Ovary (tissue), 9 donors: ENCODE data around the gene SLC41A3. TPM values are rescaled to one million over a fixed set of nuclear protein-coding genes. Genes with fewer than 3 reads are reported as not detected.

ENCODE experiments used
- DNase-seq, 5 donors: peaks; one replicate each; pipeline ENCODE4 v3.0.0-alpha.2; 2019 to 2020
- H3K27ac ChIP-seq, 2 donors: fragments of 200-600 bp; one replicate each; pipeline versions ENCODE4 v1.5.1 to v1.8.0; 2019 to 2022
- H3K27me3 ChIP-seq: fragments of 200-600 bp; one replicate; pipeline ENCODE4 v1.8.0; 2022
- H3K36me3 ChIP-seq: fragments of 200-600 bp; sonication (generic); one replicate; pipeline ENCODE4 v1.5.1; 2019
- H3K4me1 ChIP-seq: one replicate; pipeline ENCODE4 v1.8.1; 2013; ENCODE audit warnings: mild to moderate bottlenecking, moderate library complexity; ENCODE audit not compliant: insufficient read depth
- H3K4me3 ChIP-seq: fragments of 200-600 bp; sonication (generic); one replicate; pipeline ENCODE4 v1.5.1; 2017
- H3K9me3 ChIP-seq, 2 donors: fragments of 200-600 bp in 1 of 2; sonication (generic) in 1 of 2; one replicate each; pipeline versions ENCODE4 v1.5.1 to v1.8.1; 2013 to 2019; ENCODE audit warnings: mild to moderate bottlenecking in 1 of 2, moderate library complexity in 1 of 2
- EP300 ChIP-seq: sonication (generic); formaldehyde crosslinking; IDR thresholded peaks from one replicate; pipeline ENCODE4 v1.6.1; 2017; ENCODE audit warnings: antibody characterized with exemption
- POLR2A ChIP-seq: fragments of 450-650 bp; IDR thresholded peaks from one replicate; pipeline ENCODE4 v1.6.1; 2017; ENCODE audit warnings: antibody characterized with exemption, mild to moderate bottlenecking, moderate library complexity
- WGBS, 3 donors: extraction: QIAGEN DNeasy Blood & Tissue Kit in 1 of 3; methylation state at CpG; one replicate each; pipeline versions ENCODE4 v1.1.5 to v1.1.7; 2013 to 2017; 5-methylcytosine and 5-hydroxymethylcytosine counted together
- intact Hi-C, 4 donors: fragments of 100-400 bp; cut with DNase I; formaldehyde crosslinking; loops; one replicate each; pipeline versions ENCODE4 v1.11.0 to v1.15.1; 2022 to 2023
- polyA plus RNA-seq, 2 donors: library from polyadenylated mRNA; stranded (reverse); fragments of 200-250 nt in 1 of 2; fragments of 350-450 nt in 1 of 2; fragmentation: Illumina TruSeq in 1 of 2; extraction: RNeasy Lipid Tissue Mini Kit (QIAGEN cat#74804) in 1 of 2; gene quantifications; one replicate each; pipeline ENCODE4 v1.2.3, GENCODE V29; 2013 to 2014
- total RNA-seq, 7 donors: library from RNA; depleted of rRNA in 2 of 7; stranded (reverse); fragments of >200 nt in 2 of 7; fragmentation: NEBNext Ultra II Directional in 3 of 7; extraction: Animal tissue kit (Norgen Biotek cat#: 25700) in 3 of 7; gene quantifications; one replicate each; pipeline versions ENCODE4 v1.1.0 to v1.2.4, GENCODE V29; 2016 to 2023
- TF ChIP-seq, protein P1 (sequence below), 3 donors: fragments of 450-650 bp in 2 of 3; fragments of 200-600 bp in 1 of 3; IDR thresholded peaks; one replicate each; pipeline versions ENCODE4 v1.5.1 to v1.8.0; 2016 to 2022; ENCODE audit warnings: antibody characterized with exemption in 3 of 3, mild to moderate bottlenecking in 1 of 3
- donor health status: DM: no; HTN: no; CAD: no; lungs with moderate emphysema.
- donor health status: DM: no; HTN: no; CAD: no.
- donor health status: Bipolar disorder and iron deficiency.
- donor health status: DM: yes; HTN: yes; CAD: no.
- donor health status: DM: no; HTN: no; CAD: no.
- donor health status: DM: yes; HTN: yes; CAD: no.

Gene SLC41A3
- total and polyA plus RNA-seq, 9 donors = 58.1 to 107 (median 77.7) TPM

DNA sequence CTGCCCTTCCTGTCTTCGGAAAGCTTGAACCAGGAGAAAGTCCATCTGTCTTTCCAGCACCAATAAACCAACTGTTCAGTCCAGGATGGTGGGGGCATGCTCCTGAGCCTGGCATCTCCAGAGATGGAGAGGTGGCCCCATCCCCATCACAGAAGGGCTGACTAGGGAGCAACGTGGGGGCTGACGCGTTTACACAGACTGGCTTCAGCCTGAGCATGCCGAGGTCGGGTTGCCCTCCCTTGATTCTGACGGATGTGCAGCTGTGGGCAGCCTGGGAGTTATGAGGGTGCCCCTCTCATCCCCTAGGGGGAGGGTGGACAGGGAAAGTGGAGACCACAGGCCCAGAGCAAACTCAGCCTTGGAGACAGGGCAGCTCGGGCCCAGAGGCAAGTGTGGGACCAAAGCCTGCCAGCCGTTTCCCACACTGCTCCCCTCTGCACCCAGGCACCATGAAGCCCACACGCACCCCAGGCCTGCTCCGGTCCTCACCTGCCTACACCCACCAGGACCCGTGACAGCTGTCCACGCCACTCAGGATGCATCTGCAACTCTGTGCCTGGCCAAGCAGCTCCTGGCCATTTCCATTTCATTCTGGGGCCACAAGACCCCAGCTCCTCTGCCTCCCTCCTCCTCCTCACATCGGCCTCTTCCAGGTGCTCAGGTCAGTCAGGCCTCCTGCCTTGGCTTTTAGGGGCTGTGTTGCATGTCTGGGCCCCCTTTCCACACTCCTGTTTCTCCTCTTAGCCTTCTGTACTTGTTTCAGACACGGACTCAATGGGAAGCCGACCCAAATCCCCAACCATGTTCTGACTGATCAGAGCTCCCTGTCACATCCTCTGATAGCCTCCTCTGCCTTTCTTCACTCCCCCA lies 48.2 kb upstream of the SLC41A3 start:
- WGBS, 3 donors = 60 to 69% (median 68%) methylated on average over 16 of the region's 16 CpGs
- no peak overlapping the region for H3K27ac ChIP-seq
- no peaks in the 10 kb centered on the region for H3K36me3 ChIP-seq
- H3K9me3 ChIP-seq = no peaks in the 10 kb centered on the region
- no peaks in the 10 kb centered on the region for H3K4me1 ChIP-seq
- intact Hi-C loops = loop anchor here (2.0 to 10.0 kb wide), 8 partner anchors 65 to 260 kb away; partner anchors contain the start of gene CFAP100 (in 1 of the 4)
- DNase-seq = peak in 4 of 5 donors; percentile 3 to 23 (median 13)
- no peak for TF ChIP-seq POLR2A
- TF ChIP-seq EP300 = no peak
- TF ChIP-seq, protein P1, sequence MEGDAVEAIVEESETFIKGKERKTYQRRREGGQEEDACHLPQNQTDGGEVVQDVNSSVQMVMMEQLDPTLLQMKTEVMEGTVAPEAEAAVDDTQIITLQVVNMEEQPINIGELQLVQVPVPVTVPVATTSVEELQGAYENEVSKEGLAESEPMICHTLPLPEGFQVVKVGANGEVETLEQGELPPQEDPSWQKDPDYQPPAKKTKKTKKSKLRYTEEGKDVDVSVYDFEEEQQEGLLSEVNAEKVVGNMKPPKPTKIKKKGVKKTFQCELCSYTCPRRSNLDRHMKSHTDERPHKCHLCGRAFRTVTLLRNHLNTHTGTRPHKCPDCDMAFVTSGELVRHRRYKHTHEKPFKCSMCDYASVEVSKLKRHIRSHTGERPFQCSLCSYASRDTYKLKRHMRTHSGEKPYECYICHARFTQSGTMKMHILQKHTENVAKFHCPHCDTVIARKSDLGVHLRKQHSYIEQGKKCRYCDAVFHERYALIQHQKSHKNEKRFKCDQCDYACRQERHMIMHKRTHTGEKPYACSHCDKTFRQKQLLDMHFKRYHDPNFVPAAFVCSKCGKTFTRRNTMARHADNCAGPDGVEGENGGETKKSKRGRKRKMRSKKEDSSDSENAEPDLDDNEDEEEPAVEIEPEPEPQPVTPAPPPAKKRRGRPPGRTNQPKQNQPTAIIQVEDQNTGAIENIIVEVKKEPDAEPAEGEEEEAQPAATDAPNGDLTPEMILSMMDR (IDR thresholded peaks at IDR 0.05) = no peak
- H3K27me3 ChIP-seq = no peaks in the 10 kb centered on the region
- no peak overlapping the region for H3K4me3 ChIP-seq

DNA sequence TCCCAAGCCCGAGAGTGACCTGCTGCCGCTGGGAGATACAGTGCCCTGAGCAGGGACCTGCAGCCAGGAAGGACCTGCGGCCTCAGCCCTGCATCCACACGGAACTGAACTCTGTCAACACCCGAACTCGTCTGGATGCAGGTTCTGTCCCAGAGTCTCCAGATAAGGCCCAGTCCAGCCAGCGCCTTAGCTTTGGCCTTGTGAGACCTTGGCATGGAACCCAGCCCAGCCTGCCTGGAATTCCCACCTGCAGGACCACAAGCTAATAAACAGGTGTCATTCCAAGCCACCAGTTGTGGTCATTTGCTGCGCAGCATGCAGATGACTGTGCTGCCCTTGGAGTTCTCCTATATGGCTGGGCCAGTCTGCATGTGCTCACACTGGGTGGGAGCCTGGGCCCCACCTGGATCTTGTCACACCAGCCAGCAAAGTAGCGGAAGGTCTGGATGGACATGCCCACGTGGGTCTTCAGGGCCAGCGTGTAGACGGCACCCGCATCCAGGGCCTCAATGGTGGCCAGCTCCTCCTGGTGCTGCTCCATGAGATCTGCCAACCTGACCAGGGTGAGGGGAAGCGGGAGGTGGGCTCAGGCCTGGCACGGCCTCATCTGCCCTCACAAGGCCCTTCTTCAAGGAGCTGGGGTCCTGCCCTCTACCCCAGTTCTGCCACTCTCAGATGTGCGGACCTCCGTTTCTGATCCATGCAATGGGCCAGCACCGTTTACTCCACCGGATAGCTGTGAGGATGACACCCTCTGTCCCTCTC lies 47.2 kb upstream of the SLC41A3 start:
- intact Hi-C loops = loop anchor here (2.0 to 10.0 kb wide), 8 partner anchors 66 to 261 kb away; partner anchors contain the start of gene CFAP100 (in 1 of the 4)
- Histone ChIP-seq H3K36me3 (no peaks in the 10 kb centered on the region), H3K4me1 (no peaks in the 10 kb centered on the region), H3K4me3 (no peak overlapping the region), H3K27ac (no peak overlapping the region), H3K27me3 (no peaks in the 10 kb centered on the region), H3K9me3 (no peaks in the 10 kb centered on the region)
- 79 to 87% (median 84%) methylated on average over 18 to 19 of the region's 19 CpGs for WGBS, 3 donors
- TF ChIP-seq EP300 (no peak), POLR2A (no peak)
- TF ChIP-seq, protein P1 (IDR thresholded peaks at IDR 0.05) = no peak
- DNase-seq = peak in 4 of 5 donors; percentile 4 to 23 (median 10)

- intact Hi-C loops = loop anchor here (2.0 to 10.0 kb wide), 8 partner anchors 67 to 262 kb away; partner anchors contain the start of gene CFAP100 (in 1 of the 4)
- peak in 4 of 5 donors; percentile 4 to 29 (median 12) for DNase-seq
- H3K27me3 ChIP-seq = no peaks in the 10 kb centered on the region
- TF ChIP-seq EP300 = no peak
- TF ChIP-seq, protein P1 (IDR thresholded peaks at IDR 0.05) = no peak
- no peak for TF ChIP-seq POLR2A
- 68 to 82% (median 77%) methylated on average over 15 of the region's 15 CpGs for WGBS, 3 donors
- H3K27ac ChIP-seq = no peak overlapping the region
- no peak overlapping the region for H3K4me3 ChIP-seq
- H3K36me3 ChIP-seq = no peaks in the 10 kb centered on the region
- no peaks in the 10 kb centered on the region for H3K4me1 ChIP-seq
- H3K9me3 ChIP-seq = no peaks in the 10 kb centered on the region
Observed at GRCh38 chr3:126130081-126130855, 46.3 kb upstream of the SLC41A3 start.
